ENCODE data around the gene GBP3.

DNA sequence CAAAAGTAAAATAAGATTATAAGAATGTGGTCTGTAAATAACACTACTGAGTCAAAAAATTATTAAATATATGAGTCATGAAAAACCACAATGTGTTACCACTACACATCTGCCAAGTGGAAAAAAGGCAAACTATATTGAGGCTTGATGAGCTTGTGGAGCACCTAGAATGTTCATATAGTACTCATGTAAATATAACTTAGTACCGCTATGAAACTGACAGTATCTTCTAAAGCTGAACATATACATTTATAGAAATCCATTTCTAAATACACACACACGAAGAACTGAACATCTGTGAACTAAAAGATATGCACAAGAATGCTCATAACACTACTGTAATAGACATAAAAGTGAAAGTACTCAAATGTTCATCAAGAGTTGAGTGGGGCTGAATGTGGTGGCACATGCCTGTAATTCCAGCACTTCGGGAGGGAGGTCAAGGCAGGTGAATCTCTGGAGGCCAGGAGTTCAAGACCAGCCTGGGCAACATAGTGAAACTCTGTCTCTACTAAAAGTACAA is 18.5 kb upstream of the GBP3 start:
- TF ChIP-seq, protein P1, sequence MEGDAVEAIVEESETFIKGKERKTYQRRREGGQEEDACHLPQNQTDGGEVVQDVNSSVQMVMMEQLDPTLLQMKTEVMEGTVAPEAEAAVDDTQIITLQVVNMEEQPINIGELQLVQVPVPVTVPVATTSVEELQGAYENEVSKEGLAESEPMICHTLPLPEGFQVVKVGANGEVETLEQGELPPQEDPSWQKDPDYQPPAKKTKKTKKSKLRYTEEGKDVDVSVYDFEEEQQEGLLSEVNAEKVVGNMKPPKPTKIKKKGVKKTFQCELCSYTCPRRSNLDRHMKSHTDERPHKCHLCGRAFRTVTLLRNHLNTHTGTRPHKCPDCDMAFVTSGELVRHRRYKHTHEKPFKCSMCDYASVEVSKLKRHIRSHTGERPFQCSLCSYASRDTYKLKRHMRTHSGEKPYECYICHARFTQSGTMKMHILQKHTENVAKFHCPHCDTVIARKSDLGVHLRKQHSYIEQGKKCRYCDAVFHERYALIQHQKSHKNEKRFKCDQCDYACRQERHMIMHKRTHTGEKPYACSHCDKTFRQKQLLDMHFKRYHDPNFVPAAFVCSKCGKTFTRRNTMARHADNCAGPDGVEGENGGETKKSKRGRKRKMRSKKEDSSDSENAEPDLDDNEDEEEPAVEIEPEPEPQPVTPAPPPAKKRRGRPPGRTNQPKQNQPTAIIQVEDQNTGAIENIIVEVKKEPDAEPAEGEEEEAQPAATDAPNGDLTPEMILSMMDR (conservative IDR thresholded peaks at IDR 0.05) = no peak
- no peak for TF ChIP-seq ZFX (IDR thresholded peaks at IDR 0.05)
